ENCODE data around the gene KIF4A. TPM values are rescaled to one million over a fixed set of nuclear protein-coding genes. Genes with fewer than 3 reads are reported as not detected.
A peak's percentile ranks its signal among the peaks of the same experiment; 100 is the strongest.

The KIF4A gene
- total and polyA plus RNA-seq, 2 of the 4 experiments (the other 2 are of a cell fraction), result 10.0 to 19.0 TPM

DNA sequence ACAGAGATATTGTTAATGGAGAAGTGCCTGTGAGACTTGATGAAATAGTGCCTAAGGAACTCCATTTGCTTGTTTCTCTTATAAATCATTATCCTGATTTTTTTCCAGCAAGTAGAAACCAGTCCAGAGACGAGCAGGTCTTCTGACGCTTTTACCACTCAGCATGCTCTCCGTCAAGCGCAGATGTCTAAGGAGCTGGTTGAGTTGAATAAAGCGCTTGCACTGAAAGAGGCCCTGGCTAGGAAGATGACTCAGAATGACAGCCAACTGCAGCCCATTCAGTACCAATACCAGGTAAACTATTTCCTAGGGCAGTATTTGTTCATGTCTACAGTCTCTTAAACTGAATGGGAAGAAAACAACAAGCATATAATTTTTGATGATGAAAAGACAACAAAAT, 63.6 kb downstream of the KIF4A start:
- no TSS peak for BruUV-seq (replicated peaks)
- Histone ChIP-seq H3K27ac (ENCODE audit: insufficient read depth, low read length) (no peak overlapping the region), H2AK5ac (ENCODE audit: low read depth, low read length) (no peak overlapping the region), H3K23ac (ENCODE audit: low read depth, low read length) (no peak overlapping the region), H3K4ac (ENCODE audit: low read depth, low read length) (no peak overlapping the region), H3K56ac (ENCODE audit: extremely low read depth, insufficient read depth, low read length) (no peak overlapping the region), H3K79me1 (ENCODE audit: low read depth in 1 of 2, low read length in 2 of 2) (no peaks in the 10 kb centered on the region), H2BK20ac (ENCODE audit: low read depth, low read length) (no peak overlapping the region), H4K91ac (ENCODE audit: insufficient read depth, low read depth, low read length) (no peak overlapping the region), H3K4me1 (ENCODE audit: control insufficient read depth, insufficient read depth, low read length) (no peaks in the 10 kb centered on the region), H2AK9ac (replicated peaks; ENCODE audit: low read depth, low read length, poor library complexity) (no peak overlapping the region), H3K9me3 (ENCODE audit: control insufficient read depth, insufficient read depth, low read length) (no peaks in the 10 kb centered on the region), H3K27me3 (ENCODE audit: control insufficient read depth, insufficient read depth, low read length) (no peaks in the 10 kb centered on the region; the same call in 1 of the 2 replicates), H4K8ac (ENCODE audit: low read depth in 2 of 2, low read length in 2 of 2) (no peak overlapping the region), H3K36me3 (ENCODE audit: control insufficient read depth, insufficient read depth, low read length) (no peaks in the 10 kb centered on the region), H4K20me1 (ENCODE audit: insufficient read depth, low read length) (no peaks in the 10 kb centered on the region), H3K9me1 (ENCODE audit: insufficient read depth, low read length) (no peaks in the 10 kb centered on the region), H2AFZ (replicated peaks; ENCODE audit: low read length, poor library complexity) (no peak overlapping the region), H2BK5ac (ENCODE audit: low read depth, low read length, poor library complexity, severe bottlenecking) (no peak overlapping the region), H3K4me3 (ENCODE audit: insufficient read depth, low read depth, low read length) (no peak overlapping the region), H3K18ac (ENCODE audit: low read depth, low read length) (no peak overlapping the region), H3K4me2 (ENCODE audit: low read depth, low read length) (no peak overlapping the region), H3K9ac (ENCODE audit: low read depth, low read length) (no peak overlapping the region), H3K14ac (replicated peaks; ENCODE audit: low read depth, low read length) (no peak overlapping the region), H4K5ac (ENCODE audit: low read depth, low read length) (no peak overlapping the region), H2BK15ac (ENCODE audit: low read depth, low read length) (no peak overlapping the region), H2BK120ac (ENCODE audit: low read depth, low read length) (no peak overlapping the region)
- CTCF ChIA-PET, result no interaction called here
- no CpG with 5 or more reads among the region's 5 CpGs for WGBS, 2 experiments (ENCODE audit: extremely low coverage in 2 of 2, insufficient read length in 1 of 2)
- intact Hi-C loops (cut with micrococcal nuclease) (no loop called here), in situ Hi-C loops (cut with MboI; ENCODE audit: low sequenced_read_pairs) (no loop called here), dilution Hi-C loops (cut with HindIII; ENCODE audit: low sequenced_read_pairs, unreplicated experiment) (no loop called here)
- POLR2A ChIA-PET (ENCODE audit: unreplicated experiment), result no interaction called here
- DNase-seq, result peak; percentile 8
- ATAC-seq (ENCODE audit: low read depth), result no peak
- TF ChIP-seq BHLHE40 (IDR thresholded peaks at IDR 0.05; ENCODE audit: low read depth, low read length), result no peak
- TF ChIP-seq, protein P1, sequence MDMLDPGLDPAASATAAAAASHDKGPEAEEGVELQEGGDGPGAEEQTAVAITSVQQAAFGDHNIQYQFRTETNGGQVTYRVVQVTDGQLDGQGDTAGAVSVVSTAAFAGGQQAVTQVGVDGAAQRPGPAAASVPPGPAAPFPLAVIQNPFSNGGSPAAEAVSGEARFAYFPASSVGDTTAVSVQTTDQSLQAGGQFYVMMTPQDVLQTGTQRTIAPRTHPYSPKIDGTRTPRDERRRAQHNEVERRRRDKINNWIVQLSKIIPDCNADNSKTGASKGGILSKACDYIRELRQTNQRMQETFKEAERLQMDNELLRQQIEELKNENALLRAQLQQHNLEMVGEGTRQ (IDR thresholded peaks at IDR 0.05; ENCODE audit: low read depth, low read length), result no peak
- no peak for TF ChIP-seq MAFK (IDR thresholded peaks at IDR 0.05; ENCODE audit: low read depth, low read length)
- TF ChIP-seq, protein P2, sequence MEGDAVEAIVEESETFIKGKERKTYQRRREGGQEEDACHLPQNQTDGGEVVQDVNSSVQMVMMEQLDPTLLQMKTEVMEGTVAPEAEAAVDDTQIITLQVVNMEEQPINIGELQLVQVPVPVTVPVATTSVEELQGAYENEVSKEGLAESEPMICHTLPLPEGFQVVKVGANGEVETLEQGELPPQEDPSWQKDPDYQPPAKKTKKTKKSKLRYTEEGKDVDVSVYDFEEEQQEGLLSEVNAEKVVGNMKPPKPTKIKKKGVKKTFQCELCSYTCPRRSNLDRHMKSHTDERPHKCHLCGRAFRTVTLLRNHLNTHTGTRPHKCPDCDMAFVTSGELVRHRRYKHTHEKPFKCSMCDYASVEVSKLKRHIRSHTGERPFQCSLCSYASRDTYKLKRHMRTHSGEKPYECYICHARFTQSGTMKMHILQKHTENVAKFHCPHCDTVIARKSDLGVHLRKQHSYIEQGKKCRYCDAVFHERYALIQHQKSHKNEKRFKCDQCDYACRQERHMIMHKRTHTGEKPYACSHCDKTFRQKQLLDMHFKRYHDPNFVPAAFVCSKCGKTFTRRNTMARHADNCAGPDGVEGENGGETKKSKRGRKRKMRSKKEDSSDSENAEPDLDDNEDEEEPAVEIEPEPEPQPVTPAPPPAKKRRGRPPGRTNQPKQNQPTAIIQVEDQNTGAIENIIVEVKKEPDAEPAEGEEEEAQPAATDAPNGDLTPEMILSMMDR (conservative IDR thresholded peaks at IDR 0.05; ENCODE audit: low read depth, low read length), result no peak
- no peak for TF ChIP-seq MXI1 (IDR thresholded peaks at IDR 0.05; ENCODE audit: borderline replicate concordance, low read depth, low read length)
- TF ChIP-seq, protein P3, sequence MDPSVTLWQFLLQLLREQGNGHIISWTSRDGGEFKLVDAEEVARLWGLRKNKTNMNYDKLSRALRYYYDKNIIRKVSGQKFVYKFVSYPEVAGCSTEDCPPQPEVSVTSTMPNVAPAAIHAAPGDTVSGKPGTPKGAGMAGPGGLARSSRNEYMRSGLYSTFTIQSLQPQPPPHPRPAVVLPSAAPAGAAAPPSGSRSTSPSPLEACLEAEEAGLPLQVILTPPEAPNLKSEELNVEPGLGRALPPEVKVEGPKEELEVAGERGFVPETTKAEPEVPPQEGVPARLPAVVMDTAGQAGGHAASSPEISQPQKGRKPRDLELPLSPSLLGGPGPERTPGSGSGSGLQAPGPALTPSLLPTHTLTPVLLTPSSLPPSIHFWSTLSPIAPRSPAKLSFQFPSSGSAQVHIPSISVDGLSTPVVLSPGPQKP (IDR thresholded peaks at IDR 0.05; ENCODE audit: borderline replicate concordance, low read depth, low read length), result no peak
- TF ChIP-seq FOS (IDR thresholded peaks at IDR 0.05; ENCODE audit: low read depth, low read length), result no peak
- TF ChIP-seq POLR2A (IDR thresholded peaks at IDR 0.05; ENCODE audit: low read depth, low read length), result no peak
- TF ChIP-seq NFE2L2 (IDR thresholded peaks at IDR 0.05; ENCODE audit: low read depth, low read length), result no peak
- no peak for TF ChIP-seq CEBPB (IDR thresholded peaks at IDR 0.05; ENCODE audit: low read depth, low read length)
- TF ChIP-seq RCOR1 (IDR thresholded peaks at IDR 0.05; ENCODE audit: insufficient replicate concordance, low read length), result no peak
- no peak for TF ChIP-seq SMC3 (IDR thresholded peaks at IDR 0.05; ENCODE audit: low read depth, low read length)
- TF ChIP-seq RAD21 (IDR thresholded peaks at IDR 0.05; ENCODE audit: low read length), result no peak
